ENCODE results near the gene PLPPR5.

Gene PLPPR5

DNA sequence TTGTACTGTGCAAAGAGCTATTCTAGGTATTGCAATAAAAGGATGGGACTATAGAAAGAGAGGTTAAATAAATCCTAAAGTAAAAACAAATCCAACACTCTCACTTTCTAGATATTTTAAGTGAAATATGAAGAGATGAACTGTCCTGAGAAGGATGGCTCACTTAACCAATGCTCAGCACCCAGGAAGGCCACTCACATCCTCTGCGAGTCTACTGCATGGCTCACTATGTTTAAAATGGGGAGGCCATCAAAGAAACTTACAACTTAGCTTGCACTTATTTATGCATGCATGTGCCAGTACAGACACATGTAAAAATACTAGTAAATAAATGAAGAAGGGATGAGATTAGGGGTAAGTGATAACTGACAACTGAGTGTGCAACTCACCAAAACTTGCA, 37.5 kb downstream of the PLPPR5 start:
- DNase-seq = no peak

DNA sequence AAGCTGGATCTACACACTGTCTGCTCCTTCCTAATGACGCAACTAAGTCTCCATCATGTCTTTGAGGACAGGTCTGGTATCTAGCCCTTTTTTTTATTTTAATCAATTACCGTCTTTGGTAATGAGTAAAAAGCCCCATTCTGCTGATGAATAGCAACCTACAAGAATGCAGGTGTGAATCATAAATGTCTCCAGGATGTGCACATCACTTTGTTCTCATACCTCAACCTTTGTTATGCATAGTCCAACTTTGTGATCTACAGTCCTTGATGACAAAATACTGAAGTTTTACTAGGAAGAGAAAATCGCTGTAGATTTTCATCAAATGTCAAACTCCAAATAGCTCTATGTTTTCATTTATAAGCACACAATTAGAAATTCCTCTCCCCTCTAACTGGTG, 39.3 kb downstream of the PLPPR5 start:
- DNase-seq = no peak

DNA sequence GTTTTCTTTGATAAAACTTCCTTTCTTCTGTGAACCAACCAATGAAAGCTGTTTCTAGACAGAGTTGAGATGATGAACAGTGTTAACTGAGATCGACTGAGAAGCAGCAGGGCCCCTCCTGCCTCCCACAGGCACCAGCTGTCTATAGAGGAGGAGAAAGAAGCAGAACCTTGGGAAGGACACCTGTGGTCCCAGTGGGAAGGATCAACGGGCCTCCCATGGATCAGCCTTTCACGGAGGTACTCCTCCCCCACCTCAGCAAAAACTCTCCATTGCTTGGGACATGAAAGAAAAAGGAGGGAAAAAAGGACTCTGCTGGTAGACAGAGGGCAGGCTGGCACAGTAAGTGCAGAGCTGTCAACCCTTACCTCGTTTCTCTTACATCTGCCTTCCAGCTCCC, 40.5 kb downstream of the PLPPR5 start:
- no peak for DNase-seq

DNA sequence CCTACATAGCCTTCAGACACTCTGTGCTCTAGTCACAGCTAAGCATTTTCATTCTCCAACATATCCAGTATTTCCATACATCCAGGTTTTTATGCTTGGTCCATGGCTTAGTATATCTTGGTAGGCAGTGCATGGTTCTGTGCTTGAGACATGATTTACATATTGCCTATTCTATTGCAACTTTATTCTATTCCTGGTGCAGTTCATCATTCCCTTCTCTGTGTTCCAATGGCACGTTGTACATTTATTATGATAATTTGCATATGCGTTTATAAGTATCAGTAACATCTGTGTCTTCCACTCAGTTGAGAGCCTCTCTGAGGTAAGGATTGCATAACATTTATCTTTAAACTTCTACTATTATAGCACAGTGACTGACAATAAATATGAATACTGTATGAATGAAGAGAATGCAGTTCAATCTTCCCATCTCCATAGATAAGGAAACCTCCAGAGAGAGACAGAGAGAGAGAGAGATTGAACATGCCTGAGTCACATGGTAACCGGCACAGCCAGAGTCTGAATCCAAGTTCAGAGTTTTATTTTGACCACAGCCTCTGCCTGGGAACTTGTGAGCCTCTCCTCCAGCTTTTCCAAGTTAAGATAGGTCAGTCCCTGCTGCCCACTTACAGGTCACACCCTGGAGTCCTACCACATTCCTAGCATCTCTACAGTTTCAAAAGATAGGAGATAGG, 41.5 kb downstream of the PLPPR5 start:
- peak; percentile 65 for DNase-seq

DNA sequence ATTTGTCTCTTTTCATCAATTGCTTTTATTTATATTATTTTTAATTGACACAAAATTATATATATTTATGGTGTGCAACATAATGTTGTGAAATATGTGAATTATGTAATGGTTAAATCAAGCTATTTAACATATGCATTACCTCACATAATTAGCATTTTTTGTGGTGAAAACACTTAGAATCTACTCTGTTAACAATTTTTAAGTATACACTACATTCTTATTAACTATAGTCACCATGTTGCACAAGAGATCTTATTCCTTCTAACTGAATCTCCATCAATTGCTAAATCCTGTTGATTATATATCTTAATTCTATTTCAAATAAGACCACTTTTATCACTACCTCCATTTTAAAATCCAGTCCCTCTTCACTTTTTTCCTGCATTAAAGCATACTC, 42.5 kb downstream of the PLPPR5 start:
- peak; percentile 74 for DNase-seq

DNA sequence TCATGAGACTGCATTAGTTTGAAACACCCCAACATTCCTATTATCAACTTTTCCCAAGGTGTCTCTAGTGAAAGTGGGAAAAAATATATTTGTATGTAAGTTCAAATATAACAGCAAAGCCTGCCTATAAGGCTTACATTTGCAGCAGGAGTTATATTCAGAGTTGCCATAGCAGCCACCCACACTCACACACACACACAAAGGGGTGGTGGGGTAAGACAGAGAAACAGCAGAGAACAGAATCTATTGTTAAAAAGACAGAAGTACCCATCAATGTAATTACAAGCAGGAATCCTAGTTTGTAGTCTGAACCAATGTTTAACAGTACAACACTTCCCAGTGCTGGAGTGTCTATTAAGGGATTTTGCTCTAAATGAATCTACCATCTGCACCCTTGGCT, 55.0 kb downstream of the PLPPR5 start:
- DNase-seq = no peak

DNA sequence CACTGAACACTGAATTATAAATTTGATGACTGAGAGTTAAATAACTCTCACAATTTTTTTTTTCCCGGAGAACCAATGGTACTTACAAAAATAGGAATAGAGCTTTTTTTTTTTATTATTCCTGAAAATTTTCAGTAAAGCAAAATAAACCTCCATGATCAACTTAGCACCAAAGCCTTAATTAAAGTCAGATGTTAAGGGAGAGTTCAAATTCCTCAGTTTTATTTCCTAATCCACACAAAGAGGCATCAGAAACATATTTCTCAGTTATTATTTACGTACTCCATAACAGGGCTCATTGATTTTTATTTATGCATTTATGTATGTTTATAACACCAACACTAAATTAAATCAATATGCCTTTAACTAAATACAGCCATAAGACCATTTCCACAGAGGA, 55.5 kb downstream of the PLPPR5 start:
- peak; percentile 48 for DNase-seq

DNA sequence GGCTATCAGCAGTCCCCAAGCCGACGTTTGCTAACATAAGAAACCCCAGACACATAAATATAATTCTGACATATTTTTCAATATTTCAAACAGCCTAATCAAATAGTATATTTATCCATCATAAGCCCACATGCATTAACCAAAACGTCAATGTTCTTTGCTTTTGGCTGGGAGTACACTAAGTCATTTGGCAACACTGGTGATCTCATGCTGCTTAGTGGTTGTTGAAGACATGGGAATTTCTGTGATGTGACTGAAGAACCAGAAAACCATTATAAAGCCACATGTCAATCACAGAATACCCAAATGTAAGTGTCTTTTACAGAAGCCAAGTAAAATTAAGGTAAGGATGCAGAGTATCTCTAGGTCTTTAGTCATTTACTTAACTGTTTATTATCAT, 57.6 kb downstream of the PLPPR5 start:
- DNase-seq = peak; percentile 25

DNA sequence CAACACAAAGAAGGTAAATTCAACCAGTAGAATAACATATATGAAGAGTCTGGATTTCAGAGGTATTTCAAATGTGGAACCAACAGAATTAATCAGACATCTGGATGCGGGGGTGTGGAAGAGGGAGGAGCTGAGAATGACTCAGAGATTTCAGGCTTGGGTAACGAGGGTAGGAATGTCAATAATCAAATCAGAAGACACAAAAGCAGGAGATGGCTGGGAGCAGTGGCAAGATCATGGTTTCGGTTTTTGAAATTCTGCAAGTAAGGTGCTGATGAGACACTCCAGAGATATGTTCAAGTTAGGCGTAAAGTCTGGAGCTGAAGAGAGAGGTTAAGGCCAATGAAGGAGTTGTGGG, 64.0 kb downstream of the PLPPR5 start:
- DNase-seq = peak; percentile 65

DNA sequence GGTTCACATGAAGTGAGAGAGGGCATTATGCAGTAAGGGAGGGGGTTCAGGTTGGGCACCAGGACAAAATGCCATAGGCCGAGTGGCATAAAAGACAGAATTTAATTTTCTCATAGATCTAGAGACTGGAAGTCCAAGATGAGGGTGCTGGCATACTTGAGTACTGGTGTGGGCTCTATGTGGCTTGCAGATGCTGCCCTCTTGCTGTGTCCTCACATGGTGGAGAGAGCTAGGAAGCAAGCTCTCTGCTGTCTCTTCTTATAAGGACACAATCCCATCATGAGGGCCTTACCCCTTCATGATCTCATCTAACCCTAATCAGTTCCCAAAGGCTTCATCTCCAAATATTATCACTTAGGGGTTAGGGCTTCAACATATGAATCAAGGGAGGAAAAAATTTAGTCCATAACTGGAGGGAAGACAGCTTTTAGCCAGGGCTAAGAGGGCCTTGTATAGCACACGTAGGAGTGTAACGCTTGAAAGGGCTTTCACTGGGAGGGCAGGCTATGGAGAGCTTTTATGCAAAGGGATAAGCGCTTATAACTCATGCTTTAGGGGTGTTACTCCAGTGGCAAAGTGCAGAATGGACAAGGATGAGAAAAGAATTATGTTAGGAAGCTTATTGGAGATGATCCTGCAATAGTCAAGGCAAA, 64.5 kb downstream of the PLPPR5 start:
- no peak for DNase-seq

DNA sequence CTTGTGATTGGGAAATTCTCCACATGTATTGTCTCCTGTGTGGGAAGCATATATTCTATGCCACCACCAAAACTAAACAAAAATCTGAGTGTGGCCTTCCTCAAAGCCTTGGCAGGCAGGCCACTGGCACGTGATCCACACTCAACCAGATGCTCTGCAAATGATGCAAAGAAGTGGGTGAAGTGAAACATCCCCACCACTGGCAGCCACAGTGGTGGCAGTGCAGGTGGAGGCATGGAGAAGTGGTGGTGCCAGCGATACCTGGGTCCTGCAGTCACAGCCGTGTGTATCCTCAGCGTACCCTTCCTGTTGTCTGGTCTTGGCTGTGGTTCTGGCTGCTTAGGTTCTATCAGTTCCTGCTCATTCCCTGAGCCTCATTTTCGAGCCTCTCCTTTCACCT, 65.2 kb downstream of the PLPPR5 start:
- no peak for DNase-seq

DNA sequence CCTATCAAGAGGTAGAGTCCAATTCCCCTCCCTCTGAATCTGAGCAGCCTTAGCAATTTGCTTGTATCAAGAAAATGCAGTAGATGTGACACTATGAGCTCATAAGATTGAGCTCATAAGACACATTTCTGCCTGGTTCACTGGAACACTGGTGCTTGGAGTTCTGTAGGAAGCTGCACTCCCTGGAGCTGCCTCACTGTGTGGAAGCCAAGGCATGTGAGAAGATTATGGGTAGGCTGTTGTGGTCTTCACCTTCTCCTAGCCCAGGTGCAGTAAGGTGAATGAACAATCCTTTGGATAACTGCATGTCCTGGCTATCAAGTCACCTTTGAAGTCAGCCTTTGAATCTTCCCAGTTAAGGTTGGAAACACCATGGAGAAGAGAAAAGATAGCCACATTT, 67.3 kb downstream of the PLPPR5 start:
- no peak for DNase-seq

DNA sequence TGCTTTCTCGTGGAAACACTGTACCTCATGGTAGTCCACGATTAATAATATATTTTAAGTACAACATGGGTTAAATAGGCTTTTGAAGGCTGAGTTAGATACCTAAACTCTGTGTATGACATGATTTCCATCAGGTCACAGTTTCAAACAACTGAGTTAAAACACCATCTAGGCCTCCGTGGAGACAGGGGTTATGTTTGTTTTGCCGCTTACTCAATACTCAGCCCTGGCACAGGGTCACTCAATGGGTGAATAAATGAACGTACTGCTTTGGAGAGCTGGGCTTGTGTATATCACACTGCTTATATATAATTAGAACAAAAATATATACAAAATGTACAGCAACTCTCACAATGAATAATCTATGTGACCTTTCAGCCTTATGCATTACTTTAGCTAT, 72.5 kb downstream of the PLPPR5 start:
- no peak for DNase-seq

DNA sequence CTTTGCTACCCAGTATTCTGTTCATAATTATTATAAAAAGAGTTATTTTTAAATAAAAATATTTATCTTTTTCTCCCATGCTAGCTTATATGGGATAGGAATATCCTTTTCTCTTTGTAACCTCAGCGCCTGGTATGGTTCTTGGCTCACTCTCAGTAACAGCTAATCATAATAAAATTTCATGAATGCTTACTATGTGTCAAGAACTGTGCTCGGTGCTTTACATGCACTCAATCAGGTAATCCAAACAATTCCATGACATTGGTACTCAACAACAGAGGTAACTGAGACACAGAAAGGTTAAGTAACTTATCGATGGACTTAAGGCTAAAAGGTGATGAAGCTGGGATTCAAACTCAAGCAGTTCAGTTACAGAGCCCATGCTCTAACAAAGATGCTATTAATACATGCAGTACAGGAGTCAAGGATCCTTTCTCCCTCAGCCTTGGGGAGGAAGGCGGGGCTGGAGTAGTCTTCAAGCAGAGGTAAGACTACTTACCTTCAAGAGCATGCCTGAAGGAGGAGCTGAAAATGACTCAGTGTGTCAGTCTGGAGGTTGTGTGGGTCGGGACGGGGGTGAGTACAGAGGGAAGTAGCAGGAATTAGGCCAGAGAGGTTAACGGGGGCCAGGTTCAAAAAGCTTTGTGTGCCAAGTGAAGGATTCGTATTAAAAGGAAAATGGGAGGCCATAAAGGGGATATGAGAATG, 73.4 kb downstream of the PLPPR5 start:
- DNase-seq = no peak

DNA sequence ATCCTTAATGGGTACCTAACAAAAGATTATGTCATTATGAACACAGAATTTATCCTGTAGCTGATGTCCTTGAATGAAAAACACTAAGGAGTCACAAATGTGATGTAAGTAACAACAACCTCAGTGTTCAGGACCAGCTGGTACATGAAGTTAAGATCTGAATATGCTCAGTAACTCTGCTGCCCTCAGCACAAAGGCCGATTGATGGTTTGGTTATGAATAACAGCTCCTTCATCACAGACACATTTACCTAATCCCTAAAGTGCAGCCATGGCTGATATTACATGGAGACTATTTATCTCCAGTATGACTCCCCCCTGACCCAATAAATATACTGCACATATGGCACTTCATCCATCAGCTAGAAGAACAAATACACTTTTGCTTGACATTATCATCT, 75.2 kb downstream of the PLPPR5 start:
- no peak for DNase-seq

DNA sequence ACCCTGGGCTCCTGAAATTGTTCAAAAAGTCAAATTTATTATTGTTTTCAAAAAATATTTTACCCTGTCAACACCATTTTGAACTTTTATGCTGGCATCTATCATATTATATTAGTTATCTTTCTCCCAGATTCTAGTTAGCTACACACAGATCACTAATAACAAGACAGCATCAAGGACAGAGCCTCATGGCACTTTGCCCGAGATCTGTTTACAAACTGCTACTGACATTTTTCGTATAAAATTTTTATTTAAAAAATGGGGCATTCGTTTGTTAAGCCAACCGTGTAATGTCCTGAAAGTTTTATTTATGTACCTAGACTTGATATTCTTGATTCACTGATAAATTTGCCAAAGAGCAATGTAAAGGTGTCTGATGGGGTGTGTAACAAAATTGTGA, 78.1 kb downstream of the PLPPR5 start:
- no peak for DNase-seq

DNA sequence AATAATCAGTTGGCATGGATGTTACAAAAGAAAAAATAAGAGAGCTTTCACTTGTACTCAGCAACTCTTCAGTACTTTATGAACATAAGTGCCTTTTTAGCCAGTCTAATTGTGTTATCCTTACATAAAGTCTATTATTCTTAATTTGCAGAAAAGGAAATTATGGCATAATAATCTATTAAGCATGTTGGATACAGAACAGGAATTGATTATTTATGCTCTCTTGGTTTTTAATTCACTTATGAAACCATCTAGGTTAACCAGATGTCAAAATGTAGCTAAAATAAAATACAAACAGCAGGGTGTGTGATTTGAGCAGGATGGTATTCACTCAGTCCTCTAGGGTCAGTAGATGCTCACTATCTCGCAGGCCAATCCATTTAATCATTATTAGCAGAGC, 79.7 kb downstream of the PLPPR5 start:
- peak; percentile 14 for DNase-seq

DNA sequence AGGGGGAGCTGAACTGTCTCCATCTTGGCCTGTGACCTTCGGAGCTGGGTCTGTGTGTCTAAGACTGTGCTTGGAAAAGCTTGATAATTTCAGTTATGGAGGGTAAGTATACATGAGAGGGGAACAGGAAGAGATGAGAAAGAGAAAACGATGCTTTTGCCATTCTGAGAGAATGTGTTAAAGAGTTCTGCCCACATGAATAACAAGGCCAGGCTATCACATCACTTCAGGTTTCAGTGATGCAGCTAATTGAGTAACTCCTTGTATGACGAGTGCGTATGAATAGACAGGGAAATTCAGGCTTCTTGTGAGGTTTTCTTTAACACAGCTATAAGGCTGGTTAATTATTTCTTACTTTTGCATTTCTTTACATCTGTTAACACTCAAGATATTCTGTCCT, 81.0 kb downstream of the PLPPR5 start:
- no peak for DNase-seq

DNA sequence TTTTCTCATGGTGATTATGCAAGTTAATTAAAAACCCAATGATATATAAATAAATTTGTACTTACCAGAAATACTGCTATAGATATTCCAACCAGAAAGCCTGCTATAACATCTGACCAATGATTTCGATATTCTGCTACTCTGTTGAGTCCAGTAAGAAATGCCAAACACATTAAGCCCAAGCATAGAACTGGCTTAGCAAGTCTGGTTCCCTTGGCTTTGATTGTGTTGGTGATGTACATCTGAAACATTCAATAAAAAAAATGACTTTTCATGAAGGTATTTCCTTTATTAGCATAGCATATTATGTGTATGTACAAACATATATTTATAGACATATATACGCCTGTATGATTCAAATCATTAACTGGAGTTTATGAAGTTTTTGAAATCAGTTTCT, 82.8 kb downstream of the PLPPR5 start:
- DNase-seq = peak; percentile 27

DNA sequence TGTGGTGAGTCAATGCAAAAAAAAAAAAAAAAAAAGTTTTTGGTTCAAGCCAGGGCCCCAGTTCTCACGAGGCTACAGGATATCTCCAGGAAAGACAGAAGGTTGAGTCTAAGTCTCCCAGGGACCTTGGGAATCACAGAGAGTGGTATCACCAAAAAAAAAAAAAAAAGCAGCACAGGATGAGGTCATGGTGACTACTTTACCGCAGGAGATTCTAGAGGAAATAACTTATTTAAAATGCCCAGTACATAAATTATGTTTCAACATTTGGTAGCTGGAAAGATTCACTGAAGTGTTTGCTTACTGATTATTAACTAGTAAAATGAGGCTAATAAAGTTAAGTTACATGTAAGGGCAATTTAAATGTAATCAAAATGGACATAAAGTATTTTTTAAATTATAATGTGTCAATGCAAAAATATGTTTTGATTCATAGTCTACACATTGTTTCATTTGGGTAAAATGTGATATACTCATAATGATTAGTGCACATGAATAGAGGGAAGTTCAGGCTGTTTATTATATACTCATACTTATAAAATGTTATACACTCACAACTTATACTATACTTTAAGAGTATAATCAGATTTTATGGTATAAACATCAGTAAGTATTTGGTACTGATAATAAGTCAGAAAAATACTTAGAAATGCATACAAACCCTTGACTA, 84.1 kb downstream of the PLPPR5 start:
- DNase-seq = peak; percentile 90

DNA sequence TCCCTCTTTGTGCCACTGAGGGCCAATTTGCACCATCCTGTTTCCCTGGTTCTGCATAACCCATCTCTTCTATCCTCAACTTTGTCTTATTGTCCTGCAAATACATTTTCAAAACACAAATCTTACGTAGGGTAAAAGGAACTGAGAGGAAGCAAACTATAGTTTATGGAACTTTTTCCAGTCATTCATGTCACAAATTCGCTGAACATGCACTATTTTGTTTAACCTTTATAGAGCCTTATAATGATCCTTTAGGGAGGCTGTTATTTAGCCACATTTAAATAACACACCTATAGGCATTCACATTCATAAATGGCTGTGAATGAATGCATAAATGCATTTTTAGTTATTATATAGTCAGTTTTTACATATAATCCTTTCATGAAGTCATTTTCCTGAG, 85.0 kb downstream of the PLPPR5 start:
- DNase-seq = no peak

DNA sequence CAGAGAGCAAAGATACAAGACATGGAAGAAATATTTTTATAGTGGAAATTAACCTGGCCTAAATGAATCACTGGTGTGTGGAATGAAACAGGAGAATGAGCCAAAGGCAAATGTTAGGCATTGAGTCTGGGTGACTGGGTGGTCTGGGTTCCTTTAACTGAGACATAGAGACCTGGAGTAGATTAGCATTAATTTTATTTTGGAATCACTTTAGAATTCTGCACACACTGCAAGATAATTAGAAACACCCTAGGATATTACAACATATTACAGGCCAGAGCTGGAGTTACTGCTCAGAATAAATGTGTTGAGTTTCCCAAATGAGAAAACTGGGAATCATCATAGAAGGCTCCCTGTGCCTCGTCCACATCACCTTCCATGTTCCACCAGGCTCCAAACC, 85.5 kb downstream of the PLPPR5 start:
- DNase-seq = peak; percentile 22

DNA sequence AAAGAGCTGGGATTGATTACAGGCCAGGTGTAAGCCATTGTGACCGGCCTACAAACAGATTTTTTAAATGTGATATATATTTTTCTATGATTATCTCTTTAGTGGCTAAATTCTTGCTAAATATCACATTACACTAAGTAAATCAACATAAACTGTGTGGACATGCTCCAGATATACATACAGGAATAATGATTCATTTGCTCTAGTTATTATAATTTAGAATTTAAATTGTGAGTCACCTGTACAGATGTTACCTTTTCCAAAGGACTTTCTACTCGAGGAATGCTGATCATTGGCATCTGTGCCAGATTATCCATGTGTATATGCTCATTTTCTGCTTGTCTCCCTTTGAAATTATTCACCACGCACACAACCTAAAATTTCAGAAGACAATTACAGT, 90.1 kb downstream of the PLPPR5 start:
- no peak for DNase-seq

DNA sequence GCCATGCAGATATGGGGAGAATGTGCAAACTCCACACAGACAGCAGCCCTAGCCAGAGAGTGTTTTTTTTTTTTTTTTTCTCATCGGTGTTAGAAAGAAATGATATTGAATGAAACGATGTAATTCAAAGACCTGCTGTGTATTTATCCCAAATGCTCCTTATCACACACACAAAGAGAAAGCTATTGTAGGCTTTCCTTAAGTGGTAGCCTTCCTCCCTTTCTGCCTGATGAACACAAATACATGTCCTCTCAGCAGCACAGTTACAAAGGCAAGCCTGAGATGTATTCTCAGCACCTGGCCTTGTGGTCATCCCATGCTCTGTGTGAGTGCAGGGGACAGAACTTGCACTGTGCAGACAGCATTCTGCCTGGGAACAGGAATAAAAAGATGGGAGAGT, 93.8 kb downstream of the PLPPR5 start:
- no peak for DNase-seq

All from fibroblast of skin of scalp (primary cell).